ENCODE measurements around the gene SYNGR1.
"Not testable (repeated sequence)": the region's sequence is repeated elsewhere in the genome, so short reads cannot be mapped to it uniquely, and the experiment has no call there.

SYNGR1 gene

DNA sequence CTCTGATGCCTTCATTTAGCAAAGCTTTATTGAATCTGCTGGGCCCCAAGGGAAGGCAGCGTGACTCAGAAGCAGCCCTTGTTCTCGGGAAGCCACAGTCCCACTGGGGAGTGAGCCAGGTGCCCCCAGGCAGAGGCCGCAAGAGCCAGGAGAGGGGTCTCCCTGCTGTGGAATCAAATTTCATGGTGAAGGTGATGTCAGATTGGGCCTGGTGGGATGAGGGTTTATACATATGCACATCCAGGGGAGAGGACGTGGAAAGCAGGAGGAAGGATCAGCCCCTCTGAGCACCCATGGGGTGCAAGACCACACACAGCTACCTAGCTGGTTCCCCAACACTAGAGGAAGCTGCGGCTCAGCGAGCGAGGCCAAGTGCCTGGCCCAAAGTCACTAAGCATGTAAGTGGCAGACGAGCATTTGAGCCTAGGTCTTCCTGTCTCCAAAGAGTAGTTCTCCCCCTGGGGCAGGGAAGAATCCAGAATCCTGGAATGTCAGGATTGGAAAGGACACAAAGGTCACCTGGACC lies 2.0 kb downstream of the SYNGR1 start:
- no peak for DNase-seq

DNA sequence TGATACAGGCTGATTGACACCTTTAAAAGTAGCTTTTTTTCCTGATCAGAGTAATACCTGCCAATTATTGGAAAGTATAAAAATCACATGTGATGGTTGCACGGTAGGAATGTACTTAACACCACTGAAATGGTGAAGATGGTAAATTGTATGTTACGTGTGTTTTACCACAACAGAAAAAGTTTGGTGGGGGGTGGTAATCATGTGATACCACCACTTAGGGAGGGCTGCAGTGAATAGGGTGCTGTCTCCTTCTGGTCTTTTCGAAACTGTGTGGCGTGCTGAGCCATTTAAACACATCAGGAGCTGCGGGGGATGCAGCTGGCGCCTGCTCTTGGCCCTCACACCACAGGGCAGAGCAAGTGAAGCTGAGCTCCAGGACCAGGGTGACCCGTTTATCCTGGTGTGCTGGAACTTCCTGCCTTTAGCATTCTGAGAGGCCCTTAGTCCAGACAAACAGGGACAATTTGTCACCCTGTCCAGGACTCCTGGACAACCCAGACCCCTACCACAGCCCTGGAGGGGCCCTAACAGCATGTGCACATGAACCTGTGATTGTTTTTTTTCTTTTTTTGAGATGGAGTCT lies 2.6 kb downstream of the SYNGR1 start:
- no peak for DNase-seq

DNA sequence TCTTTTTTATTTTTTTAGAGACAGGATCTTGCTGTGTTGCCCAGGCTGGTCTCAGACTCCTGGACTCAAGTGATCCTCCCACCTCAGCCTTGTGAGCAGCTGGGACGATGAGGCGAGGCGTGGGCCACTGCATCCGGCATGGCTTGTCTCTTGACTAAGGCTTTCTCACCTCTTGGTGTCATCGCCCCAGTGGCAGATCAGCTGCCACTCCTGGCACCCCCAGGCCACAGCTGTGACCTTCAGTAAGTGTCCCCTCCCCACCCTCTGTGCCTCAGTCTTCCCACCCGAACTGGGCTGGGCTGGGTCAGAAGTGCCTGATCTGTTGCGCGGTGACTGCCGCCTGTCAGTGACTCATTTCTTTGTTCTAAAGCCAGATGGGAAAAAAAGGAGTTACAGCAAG lies 3.6 kb downstream of the SYNGR1 start:
- DNase-seq: no peak

- no peak for DNase-seq
Observed at GRCh38 chr22:39355080-39355479, 5.3 kb downstream of the SYNGR1 start.

DNA sequence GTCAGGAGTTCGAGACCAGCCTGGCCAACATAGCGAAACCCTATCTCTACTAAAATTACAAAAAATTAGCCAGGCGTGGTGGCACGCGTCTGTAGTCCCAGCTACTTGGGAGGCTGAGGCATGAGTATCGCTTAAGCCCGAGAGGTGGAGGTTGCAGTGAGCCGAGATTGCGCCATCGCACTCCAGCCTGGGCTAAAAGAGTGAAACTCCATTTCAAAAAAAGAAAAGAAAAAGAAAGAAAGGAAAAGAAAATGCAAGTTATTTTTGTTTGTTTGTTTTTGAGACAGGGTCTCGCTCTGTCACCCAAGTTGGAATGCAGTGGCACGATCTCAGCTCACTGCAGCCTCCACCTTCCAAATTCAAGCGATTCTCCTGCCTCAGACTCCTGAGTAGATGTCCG lies 6.0 kb downstream of the SYNGR1 start:
- not testable (repeated sequence) for DNase-seq

- DNase-seq: no peak
Observed at GRCh38 chr22:39356464-39356863, 6.7 kb downstream of the SYNGR1 start.

DNA sequence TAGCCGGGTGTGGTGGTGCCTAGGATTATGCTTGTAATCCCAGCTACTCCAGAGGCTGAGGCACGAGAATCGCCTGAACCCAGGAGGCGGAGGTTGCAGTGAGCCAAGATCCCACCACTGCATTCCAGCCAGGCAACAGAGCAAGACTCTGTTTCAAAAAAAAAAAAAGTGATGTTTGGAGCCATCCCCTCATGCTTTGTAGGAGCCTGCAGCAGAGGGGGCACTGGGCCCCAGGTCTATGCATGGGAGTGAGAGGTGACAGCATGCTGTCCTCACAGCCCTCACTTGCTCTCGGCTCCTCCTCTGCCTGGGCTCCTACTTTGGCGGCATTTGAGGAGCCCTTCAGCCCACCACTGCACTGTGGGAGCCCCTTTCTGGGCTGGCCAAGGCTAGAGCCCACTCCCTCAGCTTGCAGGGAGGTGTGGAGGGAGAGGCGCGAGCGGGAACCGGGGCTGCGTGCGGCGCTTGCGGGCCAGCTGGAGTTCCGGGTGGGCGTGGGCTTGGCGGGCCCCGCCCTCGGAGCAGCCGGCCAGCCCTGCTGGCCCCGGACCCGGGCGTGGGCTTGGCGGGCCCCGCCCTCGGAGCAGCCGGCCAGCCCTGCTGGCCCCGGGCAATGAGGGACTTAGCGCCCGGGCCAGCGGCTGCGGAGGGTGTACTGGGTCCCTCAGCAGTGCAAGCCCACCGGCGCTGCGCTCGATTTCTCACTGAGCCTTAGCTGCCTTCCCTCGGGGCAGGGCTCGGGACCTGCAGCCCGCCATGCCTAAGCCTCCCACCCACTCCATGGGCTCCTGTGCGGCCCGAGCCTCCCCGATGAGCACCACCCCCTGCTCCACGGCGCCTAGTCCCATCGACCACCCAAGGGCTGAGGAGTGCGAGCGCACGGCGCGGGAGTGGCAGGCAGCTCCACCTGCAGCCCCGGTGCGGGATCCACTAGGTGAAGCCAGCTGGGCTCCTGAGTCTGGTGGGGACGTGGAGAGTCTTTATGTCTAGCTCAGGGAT lies 7.6 kb downstream of the SYNGR1 start:
- not testable (repeated sequence) for DNase-seq

GRCh38 chr22:39358197-39358596 lies 8.4 kb downstream of the SYNGR1 start:
- not testable (repeated sequence) for DNase-seq

- no peak for DNase-seq
Observed at GRCh38 chr22:39359659-39360195, 9.9 kb downstream of the SYNGR1 start.

DNA sequence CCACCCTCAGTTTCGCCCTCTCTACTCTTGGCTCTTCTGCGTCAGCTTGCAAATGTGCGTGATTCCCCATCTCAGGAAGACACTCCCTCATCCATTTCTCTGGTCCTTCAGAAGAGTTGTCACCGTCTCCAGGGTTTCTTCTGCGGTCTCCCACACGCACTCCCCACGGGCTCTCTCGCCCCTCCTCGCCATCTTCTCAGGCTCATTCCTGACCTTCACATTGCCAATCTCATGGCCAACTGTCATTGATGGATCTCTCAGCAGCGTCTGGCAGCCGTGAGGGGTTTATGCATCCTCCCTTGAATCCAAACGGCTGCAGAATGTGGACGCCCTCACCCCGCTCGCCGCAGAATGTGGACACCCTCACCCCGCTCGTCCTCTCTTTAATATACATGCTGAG lies 10.5 kb downstream of the SYNGR1 start:
- DNase-seq: no peak

- no peak for DNase-seq
Observed at GRCh38 chr22:39360674-39361413, 11.1 kb downstream of the SYNGR1 start.

DNA sequence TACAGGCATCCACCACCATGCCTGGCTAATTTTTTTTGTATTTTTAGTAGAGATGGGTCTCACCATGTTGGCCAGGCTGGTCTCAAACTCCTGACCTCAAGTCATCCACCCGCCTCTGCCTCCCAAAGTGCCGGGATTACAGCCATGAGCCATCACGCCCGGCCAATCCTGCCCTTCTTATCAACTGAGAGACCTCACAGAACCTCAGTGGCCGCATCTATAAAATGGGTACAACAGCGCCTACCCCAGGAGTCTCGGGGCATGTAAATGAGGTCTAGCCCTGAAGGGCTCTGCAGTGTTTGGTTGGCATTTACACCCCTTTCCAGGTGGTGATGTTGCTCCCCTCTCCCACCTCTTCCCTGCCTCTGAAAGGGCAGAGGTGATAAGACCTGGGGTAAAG lies 11.7 kb downstream of the SYNGR1 start:
- no peak for DNase-seq

DNA sequence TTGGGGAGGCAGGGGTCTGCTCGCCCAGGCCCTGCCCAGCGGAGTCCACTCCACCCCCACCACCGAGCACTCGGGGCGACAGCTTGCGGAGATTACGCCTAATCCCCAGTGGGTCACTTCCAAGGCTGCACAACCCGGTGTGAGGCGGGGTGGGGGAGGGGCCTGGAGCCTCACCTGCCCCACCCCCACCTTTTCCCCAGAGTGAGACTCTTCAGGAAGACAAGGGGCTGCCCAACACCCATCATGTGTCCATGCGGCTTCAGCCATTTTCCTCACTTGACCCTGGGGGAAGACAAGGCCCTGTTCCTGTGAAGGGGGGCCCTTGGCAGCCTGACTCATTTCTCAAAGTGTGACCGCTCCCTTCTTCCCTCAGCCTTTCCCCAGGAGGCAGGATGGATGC lies 12.5 kb downstream of the SYNGR1 start:
- DNase-seq: no peak

DNA sequence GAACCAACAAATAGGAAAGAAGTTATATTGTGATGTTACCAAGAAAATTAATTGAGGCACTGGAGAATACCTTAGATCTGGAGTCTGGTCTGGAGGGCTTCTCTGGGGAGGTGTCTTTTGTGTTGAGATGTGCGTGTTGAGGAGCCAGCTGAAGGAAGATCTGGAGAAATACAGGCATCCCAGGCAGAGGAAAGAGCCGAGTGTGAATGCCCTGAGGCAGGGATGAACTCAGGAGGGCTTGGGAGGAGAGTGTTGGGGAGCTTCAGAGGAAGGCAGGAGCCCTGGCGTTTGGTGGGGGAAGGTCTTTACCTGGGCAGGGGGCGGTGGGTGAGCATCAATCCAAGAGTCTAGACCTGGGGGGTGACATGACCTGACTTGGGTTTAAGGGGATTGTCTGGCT lies 13.1 kb downstream of the SYNGR1 start:
- DNase-seq: no peak

DNA sequence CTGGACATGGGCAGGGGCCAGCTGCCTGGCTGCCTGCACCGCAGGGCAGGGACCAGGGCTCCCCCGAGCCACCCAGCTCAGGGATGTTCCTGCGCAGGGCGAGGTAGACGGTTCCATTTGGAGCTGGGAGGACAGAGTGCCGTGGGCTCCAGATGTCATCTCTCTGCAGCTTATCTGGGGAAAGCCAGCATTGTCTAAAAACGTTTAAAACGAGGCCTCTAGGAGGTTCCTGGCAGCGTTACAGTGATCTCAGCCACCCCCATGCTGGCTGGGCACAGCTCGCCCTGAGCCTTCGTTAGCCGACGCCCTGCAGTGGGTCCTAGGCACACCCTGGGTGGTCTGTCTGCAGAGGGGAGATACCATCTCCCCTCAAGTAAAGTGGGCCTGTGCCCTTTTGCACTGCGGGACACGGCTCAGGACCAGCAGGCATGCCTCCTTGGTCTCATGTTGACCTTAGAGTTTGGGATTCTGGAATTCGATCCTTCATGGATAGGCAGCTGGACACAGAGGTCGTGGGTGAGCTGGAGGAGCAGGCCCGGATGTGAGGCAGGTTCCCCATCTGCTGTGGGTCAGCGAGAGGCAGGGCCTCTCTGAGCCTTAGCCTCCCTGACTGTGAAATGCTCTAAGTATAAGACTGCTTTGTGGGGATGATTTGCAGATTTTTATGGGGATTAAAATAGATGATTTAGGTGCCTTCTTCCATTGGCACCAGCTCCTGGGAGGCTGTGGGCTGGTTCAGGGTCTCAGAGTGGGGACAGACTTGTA lies 14.1 kb downstream of the SYNGR1 start:
- DNase-seq: no peak

GRCh38 chr22:39364714-39365491 lies 15.1 kb downstream of the SYNGR1 start:
- DNase-seq: no peak

DNA sequence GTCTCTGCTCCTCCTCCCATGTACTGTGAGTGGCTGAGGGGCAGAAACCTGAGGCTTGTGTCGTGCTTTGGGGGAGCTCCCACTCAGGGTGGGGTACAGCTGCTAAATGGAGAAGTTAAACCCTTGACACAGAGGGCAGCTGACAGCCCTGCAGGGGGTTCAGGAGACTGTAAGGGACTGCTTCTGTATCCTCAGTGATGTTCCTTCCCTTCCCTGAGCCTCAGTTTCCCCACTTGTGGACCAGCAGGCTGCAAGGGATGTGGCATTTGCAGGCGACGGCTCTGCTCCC lies 15.6 kb downstream of the SYNGR1 start:
- no peak for DNase-seq

DNA sequence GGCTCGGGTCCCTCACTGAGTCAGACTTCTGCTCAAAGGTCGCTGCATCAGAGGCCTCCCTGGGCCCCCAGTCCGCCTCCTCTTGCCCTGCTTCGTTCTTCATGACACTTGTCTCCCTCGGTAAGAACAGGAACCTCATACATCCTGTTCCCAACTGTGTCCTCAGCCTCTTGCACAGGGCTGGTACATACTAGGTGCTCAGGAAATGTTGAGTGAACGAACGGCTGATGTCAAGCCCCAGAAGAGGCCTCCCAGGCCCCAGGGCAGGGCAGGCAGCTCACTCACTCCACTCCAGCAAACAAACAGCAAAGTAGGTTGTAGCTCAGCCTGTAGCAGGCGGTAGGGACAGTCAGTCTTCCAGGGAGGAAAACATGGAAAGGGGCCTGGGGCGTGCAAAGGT lies 17.2 kb downstream of the SYNGR1 start:
- DNase-seq: no peak

DNA sequence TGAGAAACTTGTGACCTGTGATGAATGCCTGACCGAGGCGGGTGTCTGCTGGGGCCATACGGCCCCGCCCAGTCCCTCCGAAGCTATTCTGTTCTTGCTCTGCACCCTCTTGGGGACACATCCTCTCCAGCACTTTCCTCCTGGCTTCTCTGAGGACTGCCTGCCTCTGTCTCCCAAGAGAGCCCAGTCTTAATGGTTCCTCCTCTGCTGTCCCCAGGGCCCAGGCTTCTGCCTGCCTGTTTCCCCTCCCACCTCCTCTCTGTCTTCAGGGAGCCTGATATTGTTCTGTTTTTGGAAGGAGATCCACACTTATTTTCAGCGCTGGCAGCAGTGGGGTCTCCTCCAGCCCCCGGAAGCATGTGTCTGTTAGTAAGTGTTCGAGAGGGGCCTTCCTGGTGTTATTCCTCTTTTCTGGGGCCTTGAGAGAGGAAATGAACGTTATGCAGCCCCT lies 18.7 kb downstream of the SYNGR1 start:
- no peak for DNase-seq

GRCh38 chr22:39369186-39369585 lies 19.4 kb downstream of the SYNGR1 start:
- no peak for DNase-seq

- no peak for DNase-seq
Observed at GRCh38 chr22:39369586-39369985, 19.8 kb downstream of the SYNGR1 start.

DNA sequence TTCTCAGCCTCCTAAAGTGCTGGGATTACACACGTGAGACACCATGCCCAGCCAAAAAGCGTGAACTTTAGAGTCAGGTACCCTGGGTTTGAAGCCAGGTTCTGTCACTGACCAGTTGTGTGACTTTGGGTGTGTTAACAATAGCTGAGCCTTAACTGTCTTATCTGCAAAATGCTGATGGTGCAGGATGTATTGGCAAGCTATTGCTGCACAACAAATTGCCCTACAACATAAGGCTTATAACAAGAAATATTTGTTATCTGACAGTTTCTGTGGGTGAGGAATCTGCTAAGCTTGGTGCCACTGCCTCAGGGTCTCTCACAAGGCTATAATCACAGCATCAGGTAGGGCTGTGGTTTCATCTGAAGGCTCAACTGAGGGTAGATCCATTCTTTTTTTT lies 21.9 kb downstream of the SYNGR1 start:
- no peak for DNase-seq

All from activated CD4-positive, CD25-positive, alpha-beta regulatory T cell (primary cell).